SJSA1 (cell line): ENCODE measurements around the gene TGFBR3L. TPM values are rescaled to one million over a fixed set of nuclear protein-coding genes. Genes with fewer than 3 reads are reported as not detected.
A peak's percentile ranks its signal among the peaks of the same experiment; 100 is the strongest.
"Not testable (repeated sequence)": the region's sequence is repeated elsewhere in the genome, so short reads cannot be mapped to it uniquely, and the experiment has no call there.

ENCODE experiments used
- DNase-seq, 2 experiments: peaks; one replicate each; pipeline ENCODE4 v3.0.0-alpha.2; 2015 to 2020; ENCODE audit warnings: low spot score in 2 of 2, low read depth in 1 of 2
- H3K27ac ChIP-seq: fragments of 250-450 bp; sonication (Bioruptor Pico); 2 replicates; pipeline ENCODE4 v1.5.1; 2020; ENCODE audit warnings: mild to moderate bottlenecking, moderate library complexity
- H3K27me3 ChIP-seq: fragments of 250-450 bp; sonication (Bioruptor Pico); replicated peaks from 2 replicates; pipeline ENCODE4 v1.5.1; 2020; ENCODE audit warnings: mild to moderate bottlenecking, moderate library complexity
- H3K36me3 ChIP-seq: fragments of 250-450 bp; sonication (Bioruptor Pico); 2 replicates; pipeline ENCODE4 v1.5.1; 2020; ENCODE audit warnings: mild to moderate bottlenecking
- H3K4me1 ChIP-seq: fragments of 250-450 bp; sonication (Bioruptor Pico); replicated peaks from 2 replicates; pipeline ENCODE4 v1.6.1; 2021; ENCODE audit warnings: mild to moderate bottlenecking
- H3K4me3 ChIP-seq: fragments of 250-450 bp; sonication (Bioruptor Pico); 2 replicates; pipeline ENCODE4 v1.5.1; 2020; ENCODE audit warnings: mild to moderate bottlenecking
- H3K9me3 ChIP-seq: fragments of 250-450 bp; sonication (Bioruptor Pico); replicated peaks from 2 replicates; pipeline ENCODE4 v1.5.1; 2020; ENCODE audit warnings: mild to moderate bottlenecking
- total RNA-seq: library from RNA; depleted of rRNA; stranded (reverse); fragments of >200 nt; shearing (Covaris generic); gene quantifications from 2 replicates; pipeline ENCODE4 v1.2.3, GENCODE V29; 2014

TGFBR3L gene
- total RNA-seq, 1 experiment from 2014 or later, result not detected

DNA sequence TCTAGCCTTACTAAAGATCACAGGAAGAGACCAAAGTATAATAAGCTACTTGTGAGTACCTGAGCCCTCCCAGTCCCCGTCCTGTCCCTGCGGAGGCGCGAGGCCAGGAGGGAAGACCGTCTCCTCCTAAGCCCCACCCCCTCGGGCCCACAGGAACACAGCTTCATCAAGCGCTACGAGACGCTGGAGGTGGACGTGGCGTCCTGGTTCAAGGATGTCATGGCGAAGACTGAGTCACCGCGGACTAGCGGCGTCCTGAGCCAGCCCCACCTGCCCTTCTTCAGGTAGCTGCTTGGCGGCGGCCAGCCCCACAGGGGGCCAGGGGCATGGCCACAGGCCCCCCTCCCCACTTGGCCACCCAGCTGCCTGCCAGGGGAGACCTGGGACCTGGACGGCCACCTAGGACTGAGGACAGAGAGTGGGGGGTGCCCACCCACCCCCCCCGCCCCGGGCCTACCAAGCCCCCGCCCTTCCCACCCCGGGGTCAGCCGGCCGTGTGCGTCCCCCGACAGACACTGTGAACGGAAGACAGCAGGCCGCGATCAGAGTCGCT is 2.4 kb upstream of the TGFBR3L start:
- H3K27me3 ChIP-seq, result peaks cover 26% of the 10 kb centered on the region
- DNase-seq, result no peak
- H3K9me3 ChIP-seq, result no peaks in the 10 kb centered on the region
- no peak overlapping the region for H3K27ac ChIP-seq
- H3K4me3 ChIP-seq, result no peak overlapping the region
- H3K4me1 ChIP-seq, result peaks cover 15% of the 10 kb centered on the region
- H3K36me3 ChIP-seq, result peaks cover 34% of the 10 kb centered on the region

DNA sequence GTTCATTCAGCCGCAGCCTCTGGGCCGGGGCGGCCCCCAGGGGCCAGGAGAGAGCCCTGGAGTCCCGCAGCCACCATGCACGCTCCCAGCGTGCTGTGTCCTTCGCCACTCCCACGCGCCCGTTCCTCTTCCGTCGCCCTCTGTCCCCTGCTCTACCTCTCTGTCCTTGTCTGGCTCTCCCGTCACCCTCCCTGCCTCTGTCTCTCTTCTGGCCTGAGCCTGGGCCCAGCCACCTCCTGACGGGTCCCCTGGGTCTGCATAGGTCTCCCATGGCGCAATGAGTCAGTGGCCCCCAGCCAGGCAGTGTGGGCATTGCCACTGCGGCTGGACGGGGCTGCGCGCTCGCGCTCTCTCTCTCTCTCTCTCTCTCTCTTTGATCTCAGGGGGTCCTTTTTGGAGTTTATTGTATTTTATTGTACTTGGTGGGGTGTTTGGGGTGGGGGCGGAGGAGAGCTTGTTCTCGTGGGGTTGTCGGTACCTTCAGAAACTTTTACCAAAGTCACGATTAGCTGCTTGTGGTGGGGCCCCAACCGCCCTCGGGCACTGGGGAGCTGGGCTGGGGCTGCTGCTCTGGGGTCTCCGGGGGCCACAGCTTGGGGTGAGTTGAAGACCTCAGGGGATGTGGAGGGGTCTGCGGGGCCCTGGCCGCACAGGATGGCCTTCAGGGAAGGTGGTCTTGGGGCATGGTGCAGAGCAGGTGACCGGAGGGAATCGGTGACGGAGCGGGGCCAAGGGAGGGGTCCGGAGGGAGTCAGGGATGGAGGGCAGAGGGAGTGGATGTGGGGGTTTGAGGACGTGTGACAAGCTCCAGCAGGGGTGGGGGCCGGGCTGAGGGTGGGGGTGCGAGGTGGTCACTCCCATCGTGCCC is 1.7 kb upstream of the TGFBR3L start:
- no peak for DNase-seq
- Histone ChIP-seq H3K27ac (no peak overlapping the region), H3K4me1 (peaks cover 22% of the 10 kb centered on the region), H3K4me3 (no peak overlapping the region), H3K9me3 (no peaks in the 10 kb centered on the region), H3K27me3 (peaks cover 33% of the 10 kb centered on the region), H3K36me3 (peaks cover 32% of the 10 kb centered on the region)

DNA sequence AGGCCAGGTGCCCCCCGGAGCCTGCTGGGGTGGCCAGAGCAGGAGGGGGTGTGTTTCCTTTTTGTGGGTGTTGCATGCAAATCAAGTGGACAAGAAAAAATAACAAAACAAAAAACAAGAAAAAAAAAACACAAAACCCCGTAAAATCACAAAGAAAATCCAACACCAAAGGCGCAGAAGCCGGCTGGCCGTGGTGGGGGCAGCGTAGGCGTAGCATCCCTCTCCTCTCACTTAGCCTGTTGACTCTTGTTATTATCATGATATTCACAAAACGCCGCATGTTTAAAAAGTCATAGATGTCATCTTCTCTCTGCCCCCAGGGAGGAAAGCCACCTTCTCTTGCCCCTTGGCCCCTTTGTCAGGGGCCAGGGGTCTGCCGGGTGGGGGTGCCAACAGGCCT is 978 bp upstream of the TGFBR3L start:
- H3K27ac ChIP-seq, result no peak overlapping the region
- H3K4me1 ChIP-seq, result peaks cover 24% of the 10 kb centered on the region
- H3K36me3 ChIP-seq, result peaks cover 32% of the 10 kb centered on the region
- no peak for DNase-seq
- H3K27me3 ChIP-seq, result peaks cover 39% of the 10 kb centered on the region
- H3K9me3 ChIP-seq, result no peaks in the 10 kb centered on the region
- H3K4me3 ChIP-seq, result no peak overlapping the region

DNA sequence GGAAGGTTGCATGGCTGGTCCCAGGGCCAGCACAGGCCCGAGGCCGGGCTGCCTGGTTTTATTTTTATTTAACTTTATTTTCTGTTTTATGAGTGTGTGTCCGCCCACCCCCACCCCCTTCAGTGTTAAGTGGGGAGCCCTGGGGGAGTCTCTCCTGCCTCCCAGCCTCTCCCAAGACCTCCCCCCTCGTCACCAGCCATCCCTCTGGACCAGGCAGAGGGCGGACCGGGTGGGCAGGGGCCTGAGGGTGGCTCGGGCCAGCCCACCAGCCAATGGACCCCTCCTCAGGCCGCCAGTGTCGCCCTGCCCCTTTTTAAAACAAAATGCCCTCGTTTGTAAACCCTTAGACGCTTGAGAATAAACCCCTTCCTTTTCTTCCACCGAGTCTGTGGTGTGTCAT is 531 bp upstream of the TGFBR3L start:
- Histone ChIP-seq H3K9me3 (no peaks in the 10 kb centered on the region), H3K36me3 (peaks cover 30% of the 10 kb centered on the region), H3K4me3 (no peak overlapping the region), H3K4me1 (peaks cover 24% of the 10 kb centered on the region), H3K27me3 (peaks cover 39% of the 10 kb centered on the region), H3K27ac (no peak overlapping the region)
- no peak for DNase-seq

DNA sequence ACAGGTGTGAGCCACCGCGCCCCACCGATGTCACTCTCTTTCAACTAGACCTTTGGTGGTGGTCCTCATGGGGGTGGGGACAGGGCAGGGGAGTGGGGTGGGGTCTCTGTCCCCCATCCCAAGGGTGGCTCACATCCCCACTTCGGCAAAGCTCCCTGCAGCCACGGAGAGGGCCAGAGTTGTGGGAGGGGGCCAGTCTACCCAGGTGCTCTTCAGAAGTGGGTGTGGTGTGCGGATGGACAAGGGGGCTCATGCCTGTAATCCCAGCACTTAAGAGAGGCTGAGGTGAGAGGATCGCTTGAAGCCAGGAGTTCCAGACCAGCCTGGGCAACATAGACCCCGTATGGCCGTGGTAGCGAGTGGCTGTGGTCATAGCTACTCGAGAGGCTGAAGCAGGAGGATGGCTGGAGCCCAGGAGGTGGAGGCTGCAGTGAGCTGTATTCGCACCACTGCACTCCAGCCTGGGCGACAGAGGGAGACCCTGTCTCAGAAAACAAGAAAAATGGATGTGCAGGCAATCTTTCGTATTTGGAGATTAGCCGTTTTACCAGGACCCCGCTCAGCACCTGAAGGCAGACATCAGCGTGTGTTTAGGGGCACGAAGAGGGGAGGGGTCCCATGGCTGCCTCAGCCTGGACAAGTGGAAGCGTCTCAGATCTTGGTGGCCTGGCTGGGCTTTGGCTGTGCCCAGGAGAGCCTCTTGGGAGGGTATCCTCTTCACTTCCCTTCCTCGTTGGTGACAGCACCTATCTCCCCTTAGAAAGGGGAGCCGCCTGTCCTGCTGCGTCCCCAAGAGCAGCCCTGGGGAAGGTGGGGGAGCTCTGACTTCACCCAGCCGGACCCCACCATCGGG is 846 bp downstream of the TGFBR3L start:
- Histone ChIP-seq H3K4me3 (no peak overlapping the region), H3K9me3 (no peaks in the 10 kb centered on the region), H3K27ac (no peak overlapping the region), H3K36me3 (peaks cover 19% of the 10 kb centered on the region), H3K4me1 (peaks cover 29% of the 10 kb centered on the region), H3K27me3 (peaks cover 39% of the 10 kb centered on the region)
- no peak for DNase-seq

DNA sequence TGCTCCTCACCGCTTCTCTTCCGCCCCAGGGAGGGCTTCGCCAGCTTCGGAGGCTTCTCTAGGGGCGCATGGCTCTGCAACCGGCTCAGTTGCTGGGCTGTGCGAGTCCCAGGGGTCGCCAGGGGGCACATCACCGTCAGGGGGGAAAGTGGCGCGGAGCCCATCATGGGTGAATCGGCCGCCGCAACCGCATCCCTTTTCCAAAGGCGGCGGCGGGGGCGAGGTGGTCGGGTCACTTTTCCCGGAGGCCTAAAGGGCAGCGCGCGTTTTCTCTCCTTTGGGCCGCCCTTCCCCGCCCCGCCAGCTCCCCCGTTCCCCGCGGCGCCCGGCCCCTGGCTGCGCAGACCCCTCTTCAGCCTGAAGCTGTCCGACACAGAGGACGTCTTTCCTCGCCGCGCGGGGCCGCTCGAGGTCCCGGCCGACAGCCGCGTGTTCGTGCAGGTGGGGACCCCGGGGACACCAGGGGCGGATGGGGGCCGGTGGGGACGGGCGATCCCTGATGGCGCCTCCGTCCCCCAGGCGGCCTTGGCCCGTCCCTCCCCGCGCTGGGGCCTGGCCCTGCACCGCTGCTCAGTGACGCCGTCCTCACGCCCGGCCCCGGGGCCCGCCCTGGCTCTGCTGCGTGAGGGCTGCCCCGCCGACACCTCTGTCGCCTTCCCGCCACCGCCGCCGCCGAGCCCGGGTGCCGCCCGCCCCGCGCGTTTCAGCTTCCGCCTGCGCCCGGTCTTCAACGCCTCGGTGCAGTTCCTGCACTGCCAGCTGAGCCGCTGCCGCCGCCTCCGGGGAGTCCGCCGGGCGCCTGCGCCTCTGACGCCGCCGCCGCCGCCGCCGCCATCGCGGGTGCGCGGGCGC is 1.7 kb downstream of the TGFBR3L start:
- Histone ChIP-seq H3K27ac (no peak overlapping the region), H3K4me3 (peak overlapping the region; percentile 17; the same call in 1 of the 2 replicates), H3K27me3 (peaks cover 39% of the 10 kb centered on the region), H3K36me3 (peaks cover 13% of the 10 kb centered on the region), H3K4me1 (peaks cover 34% of the 10 kb centered on the region), H3K9me3 (no peaks in the 10 kb centered on the region)
- no peak for DNase-seq

DNA sequence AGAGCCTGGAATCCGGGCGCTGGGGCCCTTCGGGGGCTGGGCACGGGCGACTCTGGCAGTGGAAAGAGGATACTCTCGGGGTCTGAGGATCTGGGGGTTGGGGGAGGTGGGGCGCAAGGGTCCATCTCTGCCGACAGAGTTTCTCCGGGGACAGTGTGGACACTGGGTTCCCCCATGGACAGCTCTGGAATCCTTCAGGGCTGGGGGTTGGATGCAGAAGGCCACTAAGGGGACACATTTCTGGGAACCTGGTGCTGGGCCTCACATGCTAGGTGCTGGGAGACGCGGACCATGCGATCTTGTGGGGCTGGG is 2.3 kb downstream of the TGFBR3L start:
- H3K4me3 ChIP-seq, result 0 out of 2 replicates have a peak overlapping the region, but pooled peaks have one; percentile 17
- H3K4me1 ChIP-seq, result peaks cover 40% of the 10 kb centered on the region
- no peak for DNase-seq

DNA sequence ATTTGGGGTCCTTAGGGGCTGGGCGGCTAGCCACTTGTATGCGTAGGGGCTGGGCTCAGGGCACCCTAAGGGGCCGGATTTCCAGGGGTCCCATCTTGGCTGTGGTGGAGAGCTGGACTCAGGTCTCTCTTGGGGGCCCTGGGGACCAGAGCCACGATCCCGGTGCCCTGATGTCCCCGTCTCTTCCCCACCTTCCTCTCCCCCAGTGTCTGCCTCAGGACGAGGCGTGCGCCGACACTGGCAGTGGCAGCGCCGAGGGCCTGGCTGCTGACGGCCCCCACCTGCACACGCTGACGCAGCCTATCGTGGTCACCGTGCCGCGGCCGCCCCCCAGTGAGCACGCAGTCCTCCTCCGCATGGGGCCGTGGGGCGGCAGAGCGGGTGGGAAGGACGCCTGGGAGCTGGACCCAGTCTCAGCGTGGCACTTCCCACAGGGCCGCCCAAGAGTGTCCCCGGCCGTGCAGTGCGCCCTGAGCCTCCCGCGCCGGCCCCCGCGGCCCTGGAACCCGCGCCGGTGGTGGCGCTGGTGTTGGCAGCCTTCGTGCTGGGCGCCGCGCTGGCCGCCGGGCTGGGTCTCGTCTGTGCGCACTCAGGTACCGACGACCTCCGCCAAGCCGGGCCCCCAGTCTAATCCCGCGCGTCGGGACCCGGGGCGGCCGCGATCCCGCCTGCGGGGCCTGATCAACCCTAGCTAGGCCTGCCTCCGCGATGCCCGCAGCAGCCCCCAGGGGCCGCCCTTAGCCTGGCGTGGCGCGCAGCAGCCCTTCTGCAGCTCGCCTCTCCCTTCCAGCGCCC is 2.8 kb downstream of the TGFBR3L start:
- no peaks in the 10 kb centered on the region for H3K9me3 ChIP-seq
- peaks cover 39% of the 10 kb centered on the region for H3K27me3 ChIP-seq
- no peak overlapping the region for H3K27ac ChIP-seq
- peaks cover 13% of the 10 kb centered on the region for H3K36me3 ChIP-seq
- DNase-seq, result peak in 1 of 2 experiments; percentile 31
- peak overlapping the region; percentile 21 for H3K4me3 ChIP-seq
- peaks cover 42% of the 10 kb centered on the region for H3K4me1 ChIP-seq

More for the DNA sequence above, 2.3 kb downstream of the TGFBR3L start:
- Histone ChIP-seq H3K27ac (no peak overlapping the region), H3K27me3 (peaks cover 39% of the 10 kb centered on the region), H3K9me3 (no peaks in the 10 kb centered on the region), H3K36me3 (peaks cover 11% of the 10 kb centered on the region)

DNA sequence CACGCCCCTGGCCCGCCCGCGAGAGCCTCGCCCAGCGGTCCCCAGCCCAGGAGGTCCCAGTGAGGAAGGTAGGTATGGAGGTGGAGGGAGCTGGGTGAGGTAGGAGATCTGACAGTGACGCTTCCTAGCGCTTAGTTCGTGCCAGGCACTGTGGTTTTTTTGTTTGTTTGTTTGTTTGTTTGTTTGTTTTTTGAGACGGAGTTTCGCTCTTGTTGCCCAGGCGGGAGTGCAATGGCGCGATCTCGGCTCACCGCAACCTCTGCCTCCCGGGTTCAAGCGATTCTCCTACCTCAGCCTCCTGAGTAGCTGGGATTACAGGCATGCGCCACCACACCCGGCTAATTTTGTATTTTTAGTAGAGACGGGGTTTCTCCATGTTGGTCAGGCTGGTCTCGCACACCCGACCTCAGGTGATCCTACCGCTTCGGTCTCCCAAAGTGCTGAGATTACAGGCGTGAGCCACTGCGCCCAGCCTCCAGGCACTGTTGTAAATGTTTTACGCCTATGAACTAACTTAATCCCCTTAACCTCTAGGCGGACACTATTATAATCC is 3.5 kb downstream of the TGFBR3L start:
- peak overlapping the region; percentile 21 for H3K4me3 ChIP-seq
- peaks cover 42% of the 10 kb centered on the region for H3K4me1 ChIP-seq
- H3K27me3 ChIP-seq, result peaks cover 39% of the 10 kb centered on the region
- DNase-seq, H3K9me3 ChIP-seq, H3K27ac ChIP-seq: not testable (repeated sequence)
- peaks cover 14% of the 10 kb centered on the region for H3K36me3 ChIP-seq

DNA sequence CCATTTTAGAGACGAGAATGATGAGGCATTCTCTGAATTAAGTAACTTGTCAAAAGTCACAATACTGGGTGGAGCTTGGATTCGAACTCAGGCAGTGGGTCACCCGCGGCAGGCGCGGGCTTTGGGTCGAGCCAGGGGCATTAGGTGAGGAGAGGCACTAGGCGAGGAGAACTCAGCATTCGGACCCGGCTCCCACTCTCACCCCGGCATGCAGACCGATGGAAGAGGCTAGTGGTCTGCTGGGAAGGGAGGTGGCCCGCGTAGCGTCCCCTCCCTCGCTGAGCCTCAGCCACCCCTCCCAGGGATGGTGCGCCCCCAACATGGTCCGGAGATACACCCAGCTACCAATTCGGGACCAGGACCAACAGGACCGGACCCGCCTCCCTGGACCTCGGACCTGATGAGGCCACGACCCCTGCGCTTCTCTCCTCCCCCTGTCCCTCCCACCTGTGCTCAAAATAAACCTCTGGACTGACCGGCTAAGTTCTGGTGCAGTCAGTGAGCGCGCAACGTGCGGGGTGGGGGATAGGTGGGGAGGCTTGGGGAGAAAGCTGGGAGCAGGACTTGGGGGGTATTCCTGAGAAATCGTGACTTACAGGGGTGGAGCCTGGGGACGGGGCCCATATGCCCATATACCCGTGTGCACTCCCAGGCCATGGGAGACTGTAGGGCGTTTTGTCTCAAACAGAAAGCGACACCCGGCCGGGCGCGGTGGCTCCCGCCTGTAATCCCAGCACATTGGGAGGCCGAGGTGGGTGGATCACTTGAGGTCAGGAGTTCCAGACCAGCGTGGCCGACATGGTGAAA is 4.2 kb downstream of the TGFBR3L start:
- Histone ChIP-seq H3K4me3 (no peak overlapping the region), H3K4me1 (peaks cover 42% of the 10 kb centered on the region), H3K9me3 (no peaks in the 10 kb centered on the region), H3K36me3 (peaks cover 14% of the 10 kb centered on the region), H3K27ac (no peak overlapping the region), H3K27me3 (peaks cover 39% of the 10 kb centered on the region)
- no peak for DNase-seq

DNA sequence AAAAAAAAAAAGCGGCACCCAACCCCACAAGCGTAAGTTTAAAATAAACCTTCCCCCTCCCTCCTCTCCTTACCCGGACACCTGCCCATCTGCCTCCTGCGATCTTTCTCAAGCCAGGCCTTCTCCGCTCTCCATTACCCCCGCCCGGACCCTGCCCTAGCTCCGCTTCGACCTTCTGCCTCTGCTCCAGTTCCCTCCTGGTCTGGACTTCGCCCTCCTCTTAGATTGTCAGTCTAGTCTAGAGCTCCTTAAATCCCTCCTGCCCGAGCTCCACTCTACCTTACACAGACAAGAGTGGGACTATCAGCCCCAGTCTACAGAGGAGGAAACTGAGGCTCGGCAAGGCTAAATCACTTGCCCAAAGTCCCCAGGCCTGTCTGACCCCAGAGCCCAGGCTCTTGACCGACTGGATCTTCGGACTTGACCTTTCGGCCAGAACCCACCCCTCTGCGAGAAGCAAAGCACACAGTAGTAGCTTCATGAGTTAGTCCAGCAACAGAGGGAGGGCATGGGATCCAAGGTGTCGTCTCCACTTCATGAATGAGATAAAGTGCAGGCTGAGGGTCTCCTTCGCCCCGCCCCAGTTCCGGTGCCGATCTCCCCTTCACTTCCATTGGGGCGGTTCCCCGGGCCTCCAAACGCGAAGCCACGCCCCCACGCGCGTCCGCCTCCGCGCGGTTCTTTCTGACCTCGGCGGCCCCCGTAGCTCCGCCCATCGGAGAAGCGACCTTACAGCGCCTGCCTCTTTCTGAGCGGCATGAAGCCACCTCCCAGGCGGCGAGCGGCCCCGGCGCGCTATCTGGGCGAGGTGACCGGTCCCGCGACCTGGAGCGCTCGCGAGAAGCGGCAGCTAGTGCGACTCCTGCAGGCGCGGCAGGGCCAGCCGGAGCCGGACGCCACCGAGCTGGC is 5.2 kb downstream of the TGFBR3L start, which contains the start of gene SNAPC2:
Gene SNAPC2 (plus strand): TSS at position 729 of the 909 bp plus-strand sequence. CDS start 29 bp downstream, at position 758.
- peaks cover 14% of the 10 kb centered on the region for H3K36me3 ChIP-seq
- H3K27me3 ChIP-seq, result peaks cover 36% of the 10 kb centered on the region
- H3K9me3 ChIP-seq, result no peaks in the 10 kb centered on the region
- H3K4me1 ChIP-seq, result peaks cover 42% of the 10 kb centered on the region
- H3K27ac ChIP-seq, result peak within 1 kb of the TSS; percentile 17
- peak; percentile 97 to 98 for DNase-seq
- peak within 1 kb of the TSS; percentile 70 for H3K4me3 ChIP-seq
